SU-DHL-6 (cell line): ENCODE results near the gene ZC3H8.

Experiments
- CTCF ChIP-seq: fragments of 200-600 bp; sonication (generic); IDR thresholded peaks from one replicate; pipeline ENCODE4 v1.5.1; 2017; ENCODE audit warnings: antibody characterized with exemption, mild to moderate bottlenecking, low read length, moderate library complexity; ENCODE audit not compliant: insufficient read depth, poor library complexity, severe bottlenecking
- EZH2phosphoT487 ChIP-seq: fragments of 200-600 bp; sonication (generic), shearing (Covaris generic); conservative IDR thresholded peaks from 2 replicates; pipeline ENCODE4 v1.6.1; 2018; ENCODE audit warnings: mild to moderate bottlenecking, antibody characterized with exemption, low read length, moderate library complexity, mixed read lengths

GRCh38 chr2:112260295-112260625 is 5.4 kb upstream of the ZC3H8 start:
- no peak for TF ChIP-seq CTCF
- no peak for TF ChIP-seq EZH2phosphoT487
